GM23248 (cell line): ENCODE data around the gene RGS14.

Experiments used
- EZH2 ChIP-seq: fragments of 200-600 bp; sonication (generic); IDR thresholded peaks from 2 replicates; pipeline ENCODE4 v1.6.1; 2018; ENCODE audit warnings: antibody characterized with exemption, mild to moderate bottlenecking; ENCODE audit not compliant: insufficient read depth, poor library complexity, severe bottlenecking
- EZH2phosphoT487 ChIP-seq: fragments of 200-600 bp; sonication (generic); IDR thresholded peaks from 2 replicates; pipeline ENCODE4 v1.6.1; 2018; ENCODE audit warnings: antibody characterized with exemption, moderate library complexity, mild to moderate bottlenecking, low read depth; ENCODE audit not compliant: insufficient read depth

DNA sequence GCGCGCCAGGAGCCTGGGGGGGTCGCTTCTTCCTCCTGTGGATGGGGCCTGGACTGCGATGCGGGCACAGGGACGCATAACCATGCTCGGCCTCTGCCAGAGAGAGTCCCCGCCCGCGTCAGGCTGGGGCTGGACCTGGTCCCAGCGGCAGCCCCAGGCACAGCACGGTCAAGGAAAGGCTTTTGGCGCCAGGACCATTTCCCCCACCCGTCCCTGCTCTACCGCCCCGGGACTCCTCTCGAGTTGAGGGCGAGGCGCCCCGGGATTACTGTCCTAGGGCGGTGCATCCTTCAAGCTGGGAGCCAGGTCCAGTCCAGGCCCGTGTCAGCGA, 46.4 kb upstream of the RGS14 start:
- TF ChIP-seq EZH2phosphoT487 (no peak), EZH2 (no peak)
